ENCODE results near the gene RAB44.

The RAB44 gene

DNA sequence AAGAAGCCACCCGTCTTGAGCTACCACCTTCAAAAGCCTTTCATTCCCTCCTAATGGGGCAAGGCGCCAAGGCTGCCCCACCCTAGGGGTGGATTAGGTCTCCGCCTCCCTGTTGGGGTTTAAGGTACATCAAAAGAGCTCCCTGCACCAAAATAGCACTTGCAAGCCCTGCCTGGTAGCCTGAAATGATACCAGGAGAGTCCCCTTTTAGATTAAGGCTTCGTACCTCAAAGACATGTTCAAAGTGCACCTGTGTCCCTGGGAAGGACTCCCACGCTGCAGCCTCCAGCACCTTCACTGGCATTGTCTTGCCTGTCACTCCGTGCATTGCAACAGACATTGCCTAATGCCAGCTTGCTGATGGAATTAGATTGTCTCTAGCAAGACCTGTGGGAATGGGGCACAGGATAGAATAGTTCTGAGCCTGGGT is 34.8 kb upstream of the RAB44 start:
- Mint-ChIP-seq H3K4me3 (no peak overlapping the region), H3K4me1 (peaks cover 35 to 48% of the 10 kb centered on the region in 2 donors), H3K27me3 (peaks cover 8 to 14% of the 10 kb centered on the region in 2 donors), H3K9me3 (no peaks in the 10 kb centered on the region), H3K36me3 (no peaks in the 10 kb centered on the region), H3K27ac (no peak overlapping the region)
- ATAC-seq (replicated peaks), result no peak
- no peak for DNase-seq

DNA sequence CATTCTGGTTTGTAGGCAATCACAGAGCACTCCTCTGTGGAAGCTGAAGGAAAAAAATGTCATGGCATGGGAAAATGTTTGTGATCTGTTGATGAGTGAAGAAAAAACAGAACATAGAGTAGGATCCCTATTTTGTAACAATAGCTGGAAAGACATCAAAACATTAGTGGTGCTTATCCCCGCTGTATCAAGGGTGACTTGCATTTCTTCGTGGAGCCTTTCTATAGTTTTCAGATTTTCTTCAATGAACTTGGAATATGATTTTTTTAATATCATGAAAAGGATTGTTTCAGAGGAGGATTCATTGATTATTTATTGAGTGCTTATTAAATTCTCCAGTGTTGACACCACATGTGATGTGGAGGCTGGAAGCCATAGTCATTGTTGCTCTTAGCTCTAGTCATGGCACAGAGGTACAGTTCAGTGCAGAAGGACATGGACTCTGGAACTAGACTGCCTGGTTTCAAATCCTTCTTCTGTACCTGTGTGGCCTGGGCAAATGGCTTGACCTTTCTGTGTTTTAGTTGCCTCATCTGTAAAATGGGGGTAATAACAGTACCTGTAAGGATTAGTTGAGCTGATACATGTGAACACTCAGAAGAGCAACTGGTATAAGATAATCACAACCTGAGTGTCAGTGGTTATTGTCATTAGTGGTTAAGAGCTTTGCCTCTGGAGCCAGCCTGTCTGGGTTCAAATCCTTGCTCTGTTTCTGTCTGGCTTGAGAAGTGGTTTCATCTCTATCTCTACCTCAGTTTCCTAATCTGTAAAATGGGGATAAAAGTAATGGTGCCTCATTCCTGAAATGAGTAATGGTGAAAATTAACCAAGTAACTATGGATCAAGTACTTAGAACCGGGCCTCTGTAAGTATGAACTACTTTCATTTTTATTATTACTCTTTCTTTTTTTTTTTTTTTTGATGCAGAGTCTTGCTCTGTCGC is 33.9 kb upstream of the RAB44 start:
- Mint-ChIP-seq H3K36me3 (no peaks in the 10 kb centered on the region), H3K4me3 (no peak overlapping the region), H3K27me3 (peaks cover 8 to 11% of the 10 kb centered on the region in 2 donors), H3K9me3 (no peaks in the 10 kb centered on the region), H3K27ac (no peak overlapping the region), H3K4me1 (peaks cover 32 to 52% of the 10 kb centered on the region in 2 donors)
- DNase-seq (no peak), ATAC-seq (replicated peaks) (peak in 1 of 2 donors; percentile 24)

DNA sequence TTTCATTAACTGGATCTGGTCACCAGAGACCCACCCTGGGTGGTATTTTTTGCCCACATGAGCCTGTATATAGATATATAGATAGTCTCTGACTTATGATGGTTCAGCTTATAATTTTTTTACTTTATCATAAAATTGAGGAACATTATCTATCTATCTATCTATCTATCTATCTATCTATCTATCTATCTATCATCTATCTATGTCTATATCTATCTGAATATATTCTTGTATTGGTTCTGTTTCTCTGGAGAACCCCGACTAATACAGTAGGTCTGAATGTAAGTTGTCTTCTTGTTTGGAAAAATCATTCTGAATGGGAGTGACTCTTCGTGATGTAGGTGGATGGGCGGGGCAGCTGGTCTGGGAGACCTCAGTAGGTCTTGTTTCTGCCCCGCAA is 32.4 kb upstream of the RAB44 start:
- no peak for DNase-seq
- no peak overlapping the region for H3K4me3 Mint-ChIP-seq
- no peak overlapping the region for H3K27ac Mint-ChIP-seq
- H3K4me1 Mint-ChIP-seq, result peaks cover 28 to 52% of the 10 kb centered on the region in 2 donors
- no peak for ATAC-seq (replicated peaks)
- H3K9me3 Mint-ChIP-seq, result no peaks in the 10 kb centered on the region
- no peaks in the 10 kb centered on the region for H3K36me3 Mint-ChIP-seq
- peaks cover 0 to 5% of the 10 kb centered on the region in 2 donors for H3K27me3 Mint-ChIP-seq

DNA sequence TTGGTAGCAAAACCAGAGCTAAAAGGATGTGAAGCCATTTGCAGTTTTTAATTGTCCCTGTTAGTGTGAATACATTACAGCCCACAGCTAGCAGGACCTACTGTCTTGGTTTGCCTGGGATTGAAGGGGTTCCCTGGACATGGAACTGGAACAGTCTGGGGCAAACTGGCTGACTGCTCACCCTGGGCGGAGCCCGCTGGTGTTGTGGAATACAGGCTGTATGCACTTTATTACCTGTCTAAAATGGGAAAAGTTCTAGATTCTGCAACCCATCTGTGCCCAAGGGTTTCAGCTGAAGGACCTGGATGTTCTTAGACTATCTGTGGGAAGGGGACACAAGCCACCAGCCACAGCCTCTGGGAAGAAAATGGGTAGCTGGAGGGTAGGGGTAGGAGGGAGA is 31.3 kb upstream of the RAB44 start:
- ATAC-seq (replicated peaks), result no peak
- no peak overlapping the region for H3K4me3 Mint-ChIP-seq
- peaks cover 0 to 5% of the 10 kb centered on the region in 2 donors for H3K27me3 Mint-ChIP-seq

DNA sequence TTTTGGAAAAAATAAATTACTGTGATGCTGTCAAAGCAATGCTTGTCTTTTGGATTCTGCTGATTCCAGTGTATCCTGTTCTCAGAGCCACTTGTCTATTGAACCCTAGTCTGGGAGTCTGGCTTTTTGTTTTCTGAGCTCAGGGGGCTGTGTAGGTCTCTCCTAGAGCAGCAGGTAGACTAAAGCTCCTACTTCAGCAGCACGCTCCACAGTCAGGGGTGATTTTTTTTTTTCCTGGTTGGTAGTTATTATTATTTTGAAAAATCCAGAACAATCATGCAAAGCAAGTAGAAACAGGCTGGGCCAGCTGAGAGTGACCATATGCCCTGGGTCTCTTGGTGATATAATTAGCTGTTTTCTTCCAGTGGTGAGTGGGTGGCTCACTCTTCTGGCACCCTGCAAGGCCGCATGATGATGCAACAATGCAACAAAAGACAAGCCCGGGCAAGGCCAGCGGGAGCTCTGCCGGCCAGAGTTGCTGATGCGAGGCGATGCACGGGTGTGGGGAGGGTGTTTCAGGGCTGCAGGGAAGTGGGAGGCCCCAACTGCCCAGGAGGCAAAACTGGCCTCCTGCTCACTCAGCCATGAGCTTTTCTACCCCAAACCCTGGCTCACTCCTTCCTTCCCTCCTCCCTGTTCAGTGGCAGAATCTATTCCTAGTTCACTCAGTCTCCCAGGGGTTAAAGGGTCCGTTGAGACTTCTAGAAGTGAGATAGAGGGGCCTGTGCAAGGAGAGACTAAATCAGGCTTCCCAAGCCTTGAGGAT is 30.6 kb upstream of the RAB44 start:
- Mint-ChIP-seq H3K27me3 (peaks cover 0 to 5% of the 10 kb centered on the region in 2 donors), H3K4me3 (peak overlapping the region in 1 of 2 donors; percentile 49), H3K9me3 (no peaks in the 10 kb centered on the region), H3K4me1 (peaks cover 30 to 51% of the 10 kb centered on the region in 2 donors), H3K36me3 (no peaks in the 10 kb centered on the region), H3K27ac (no peak overlapping the region)
- ATAC-seq (replicated peaks) (peak; percentile 68), DNase-seq (peak; percentile 26)

More for the DNA sequence above, 31.3 kb upstream of the RAB44 start:
- no peaks in the 10 kb centered on the region for H3K36me3 Mint-ChIP-seq
- peaks cover 28 to 52% of the 10 kb centered on the region in 2 donors for H3K4me1 Mint-ChIP-seq
- DNase-seq, result no peak
- H3K9me3 Mint-ChIP-seq, result no peaks in the 10 kb centered on the region
- H3K27ac Mint-ChIP-seq, result no peak overlapping the region

DNA sequence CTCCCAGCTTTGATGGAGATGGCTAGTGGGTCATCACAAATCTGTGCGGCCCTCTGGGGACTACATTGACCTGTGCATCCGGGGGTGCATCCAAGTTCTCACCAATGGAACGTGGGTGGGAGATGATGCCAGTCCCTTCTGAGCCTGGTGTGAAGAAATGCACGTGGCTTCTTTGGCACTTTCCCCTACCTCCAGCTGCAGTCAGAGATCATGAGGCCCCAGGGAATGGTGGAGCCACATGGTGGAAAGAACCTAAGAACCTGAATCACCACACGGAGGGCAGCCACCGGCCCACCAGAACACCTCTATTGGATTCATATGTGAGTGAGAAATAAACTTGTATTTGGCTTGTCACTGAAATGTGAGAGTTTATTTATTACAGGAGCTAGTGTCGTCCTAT is 29.0 kb upstream of the RAB44 start:
- ATAC-seq (replicated peaks) (no peak), DNase-seq (no peak)
- Mint-ChIP-seq H3K27me3 (no peaks in the 10 kb centered on the region), H3K36me3 (no peaks in the 10 kb centered on the region), H3K4me3 (no peak overlapping the region), H3K9me3 (no peaks in the 10 kb centered on the region), H3K4me1 (peaks cover 16 to 35% of the 10 kb centered on the region in 2 donors), H3K27ac (no peak overlapping the region)

DNA sequence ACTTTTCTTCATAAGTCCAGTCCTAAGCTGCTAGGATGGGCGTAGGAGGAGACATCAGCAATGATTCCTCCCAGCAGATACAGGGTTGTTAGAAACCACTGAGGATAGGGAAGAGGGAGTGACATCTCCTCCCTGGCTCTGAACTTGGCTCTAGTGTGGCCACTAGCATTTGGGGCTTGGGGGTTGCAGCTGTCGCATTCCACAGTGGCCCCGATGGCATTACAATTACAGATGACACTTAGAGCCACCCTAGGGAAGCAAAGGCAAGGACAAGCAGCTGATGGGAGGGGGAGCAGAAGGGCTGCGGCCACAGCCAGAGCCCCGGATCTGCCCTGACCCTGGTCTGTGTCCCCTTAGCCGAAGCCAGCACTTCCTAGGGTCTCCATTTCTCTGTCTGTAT is 28.6 kb upstream of the RAB44 start:
- Mint-ChIP-seq H3K27me3 (no peaks in the 10 kb centered on the region), H3K4me1 (peaks cover 16 to 31% of the 10 kb centered on the region in 2 donors), H3K9me3 (no peaks in the 10 kb centered on the region), H3K36me3 (no peaks in the 10 kb centered on the region), H3K4me3 (no peak overlapping the region), H3K27ac (no peak overlapping the region)
- no peak for ATAC-seq (replicated peaks)
- DNase-seq, result no peak

DNA sequence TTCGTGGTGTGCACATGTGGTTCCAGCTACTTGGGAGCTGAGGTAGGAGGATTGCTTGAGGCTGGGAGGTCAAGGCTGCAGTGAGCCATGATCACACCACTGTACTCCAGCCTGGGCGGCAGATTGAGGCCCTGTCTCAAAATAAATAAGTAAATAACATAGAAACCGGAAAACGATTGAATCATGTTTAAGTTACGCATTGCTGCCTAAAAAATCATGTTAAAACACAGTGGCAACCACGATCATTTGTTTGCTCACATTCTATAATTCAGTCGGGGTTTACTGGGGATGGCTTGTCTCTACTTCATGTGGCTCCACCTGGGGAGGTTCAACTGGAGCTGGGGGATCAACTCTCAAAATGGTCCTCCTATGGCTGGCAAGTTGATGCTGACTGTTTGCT is 27.4 kb upstream of the RAB44 start:
- Mint-ChIP-seq H3K36me3 (no peaks in the 10 kb centered on the region), H3K27ac (no peak overlapping the region), H3K27me3 (no peaks in the 10 kb centered on the region), H3K4me1 (peaks cover 10 to 22% of the 10 kb centered on the region in 2 donors), H3K4me3 (no peak overlapping the region), H3K9me3 (no peaks in the 10 kb centered on the region)
- DNase-seq (no peak), ATAC-seq (replicated peaks) (no peak)

DNA sequence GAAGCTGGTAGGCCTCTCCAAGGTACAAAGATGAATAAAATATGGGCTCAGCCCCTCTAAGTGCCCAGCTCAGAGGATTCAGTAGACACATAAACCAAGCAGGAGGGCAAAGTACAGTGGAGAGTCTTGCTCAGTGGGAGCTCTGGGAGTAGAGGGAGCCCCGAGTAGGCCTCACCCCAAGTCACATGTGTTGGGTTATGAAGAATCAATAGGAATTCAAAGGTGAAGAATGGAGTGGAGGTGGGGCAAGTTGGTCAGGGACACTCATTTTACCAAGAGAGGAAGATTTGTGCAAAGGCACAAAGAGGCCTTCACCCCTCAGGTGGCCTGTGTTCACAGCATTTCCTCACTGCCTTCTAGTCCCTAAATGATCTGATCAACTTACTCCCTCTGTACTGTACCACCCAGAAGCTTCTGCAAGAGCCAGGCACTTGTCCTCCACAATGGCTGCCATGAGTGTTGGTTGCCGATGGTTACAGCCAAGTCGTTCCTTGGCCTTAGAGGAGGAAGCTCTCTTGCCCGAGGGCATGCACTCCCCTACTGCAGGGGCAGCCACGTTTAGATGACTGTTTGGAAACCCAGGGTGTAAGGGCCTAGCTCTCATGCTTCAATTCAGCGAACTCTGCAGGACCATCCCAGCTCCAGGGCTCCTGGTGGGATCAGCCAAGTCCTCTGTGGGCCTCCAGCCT is 25.8 kb upstream of the RAB44 start:
- ATAC-seq (replicated peaks), result no peak
- Mint-ChIP-seq H3K27me3 (no peaks in the 10 kb centered on the region), H3K9me3 (no peaks in the 10 kb centered on the region), H3K27ac (no peak overlapping the region), H3K4me1 (peaks cover 17 to 29% of the 10 kb centered on the region in 2 donors), H3K36me3 (no peaks in the 10 kb centered on the region), H3K4me3 (no peak overlapping the region)
- DNase-seq, result no peak

DNA sequence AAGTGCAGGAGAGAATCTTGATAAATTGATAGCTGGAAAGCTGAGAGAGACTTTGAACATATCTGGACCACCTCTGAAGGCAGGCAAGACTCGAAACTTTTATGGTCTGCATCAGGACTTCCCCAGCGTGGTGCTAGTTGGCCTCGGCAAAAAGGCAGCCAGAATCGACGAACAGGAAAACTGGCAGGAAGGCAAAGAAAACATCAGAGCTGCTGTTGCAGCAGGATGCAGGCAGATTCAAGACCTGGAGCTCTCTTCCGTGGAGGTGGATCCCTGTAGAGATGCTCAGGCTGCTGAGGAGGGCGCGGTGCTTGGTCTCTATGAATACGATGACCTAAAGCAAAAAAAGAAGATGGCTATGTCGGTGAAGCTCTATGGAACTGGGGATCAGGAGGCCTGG is 23.7 kb upstream of the RAB44 start:
- ATAC-seq (replicated peaks) (no peak), DNase-seq (no peak)
- Mint-ChIP-seq H3K36me3 (peaks cover 4% of the 10 kb centered on the region in 2 donors), H3K27ac (no peak overlapping the region), H3K4me3 (no peak overlapping the region), H3K27me3 (no peaks in the 10 kb centered on the region), H3K4me1 (peaks cover 26 to 32% of the 10 kb centered on the region in 2 donors), H3K9me3 (no peaks in the 10 kb centered on the region)

DNA sequence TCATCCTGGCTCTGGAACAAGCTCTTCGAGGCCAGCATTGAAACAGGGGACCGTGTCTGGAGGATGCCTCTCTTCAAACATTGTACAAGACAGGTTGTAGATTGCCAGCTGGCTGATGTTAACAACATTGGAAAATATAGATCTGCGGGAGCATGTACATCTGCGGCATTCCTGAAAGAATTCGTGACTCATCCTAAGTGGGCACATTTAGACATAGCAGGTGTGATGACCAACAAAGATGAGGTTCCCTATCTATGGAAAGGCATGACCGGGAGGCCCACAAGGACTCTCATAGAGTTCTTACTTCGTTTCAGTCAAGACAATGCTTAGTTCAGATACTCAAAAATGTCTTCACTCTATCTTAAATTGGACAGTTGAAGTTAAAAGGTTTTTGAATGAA is 22.7 kb upstream of the RAB44 start:
- ATAC-seq (replicated peaks) (no peak), DNase-seq (no peak)
- H3K27ac Mint-ChIP-seq, result no peak overlapping the region
- H3K4me1 Mint-ChIP-seq, result peaks cover 26 to 36% of the 10 kb centered on the region in 2 donors
- H3K9me3 Mint-ChIP-seq, result no peaks in the 10 kb centered on the region
- H3K4me3 Mint-ChIP-seq, result no peak overlapping the region
- peaks cover 6 to 7% of the 10 kb centered on the region in 2 donors for H3K36me3 Mint-ChIP-seq
- H3K27me3 Mint-ChIP-seq, result no peaks in the 10 kb centered on the region

DNA sequence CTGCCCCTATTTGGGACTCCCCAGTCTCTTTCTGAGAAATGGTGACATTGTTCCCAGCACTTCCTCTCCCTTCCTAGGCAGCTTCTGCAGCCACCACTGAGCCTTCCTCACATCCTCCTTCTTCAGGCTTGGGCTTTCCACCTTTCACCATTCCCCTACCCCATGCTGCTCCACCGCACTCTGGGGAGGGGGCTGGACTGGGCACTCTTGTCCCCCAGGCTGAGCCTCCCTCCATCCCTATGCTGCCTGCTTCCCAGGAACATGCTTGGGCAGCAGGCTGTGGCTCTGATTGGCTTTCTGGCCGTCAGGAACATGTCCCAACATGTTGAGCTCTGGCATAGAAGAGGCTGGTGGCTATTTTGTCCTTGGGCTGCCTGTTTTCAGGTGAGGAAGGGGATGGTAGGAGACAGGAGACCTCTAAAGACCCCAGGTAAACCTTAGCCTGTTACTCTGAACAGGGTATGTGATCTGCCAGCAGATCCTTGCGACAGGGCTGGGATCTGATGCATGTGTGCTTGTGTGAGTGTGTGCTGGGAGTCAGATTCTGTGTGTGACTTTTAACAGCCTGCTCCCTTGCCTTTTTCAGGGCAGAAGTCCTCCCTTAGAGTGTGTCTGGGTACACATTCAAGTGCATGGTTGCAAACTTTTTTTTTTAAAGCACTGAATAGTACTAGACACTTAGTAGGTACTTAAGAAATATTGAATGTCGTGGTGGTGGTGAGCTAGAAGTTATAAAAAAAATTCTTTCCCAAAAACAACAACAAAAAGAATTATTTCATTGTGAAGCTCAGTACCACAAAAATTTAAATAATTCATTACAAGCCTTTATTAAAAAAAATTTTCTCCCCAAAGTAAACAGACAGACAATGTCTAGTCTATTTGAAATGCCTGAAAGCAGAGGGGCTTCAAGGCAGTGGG is 21.2 kb upstream of the RAB44 start:
- Mint-ChIP-seq H3K36me3 (peaks cover 9 to 11% of the 10 kb centered on the region in 2 donors), H3K27ac (peak overlapping the region; percentile 86), H3K4me3 (peak overlapping the region; percentile 4 to 49), H3K4me1 (peaks cover 35 to 50% of the 10 kb centered on the region in 2 donors), H3K9me3 (no peaks in the 10 kb centered on the region), H3K27me3 (no peaks in the 10 kb centered on the region)
- no peak for ATAC-seq (replicated peaks)
- DNase-seq, result no peak

DNA sequence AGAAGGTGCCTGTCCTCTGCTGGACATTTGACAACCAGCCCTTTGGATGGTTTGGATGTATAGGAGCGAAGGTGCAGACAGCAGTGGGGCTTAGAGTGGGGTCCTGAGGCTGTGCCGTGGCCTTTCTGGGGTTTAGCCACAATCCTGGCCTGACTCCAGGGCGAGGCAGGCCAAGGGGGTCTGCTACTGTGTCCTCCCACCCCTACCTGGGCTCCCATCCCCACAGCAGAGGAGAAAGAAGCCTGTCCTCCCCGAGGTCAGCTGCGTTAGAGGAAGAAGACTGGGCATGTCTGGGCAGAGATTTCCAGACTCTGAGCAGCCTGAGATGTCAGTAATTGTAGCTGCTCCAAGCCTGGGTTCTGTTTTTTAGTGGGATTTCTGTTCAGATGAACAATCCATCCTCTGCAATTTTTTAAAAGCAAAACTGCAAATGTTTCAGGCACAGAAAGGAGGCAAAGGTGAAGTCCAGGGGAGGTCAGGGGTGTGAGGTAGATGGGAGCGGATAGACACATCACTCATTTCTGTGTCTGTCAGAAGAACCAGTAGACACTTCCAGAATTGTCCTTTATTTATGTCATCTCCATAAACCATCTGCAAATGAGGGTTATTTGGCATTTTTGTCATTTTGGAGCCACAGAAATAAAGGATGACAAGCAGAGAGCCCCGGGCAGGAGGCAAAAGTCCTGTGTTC is 20.4 kb upstream of the RAB44 start:
- Mint-ChIP-seq H3K27ac (peak overlapping the region; percentile 79), H3K4me3 (peak overlapping the region in 1 of 2 donors; percentile 78), H3K36me3 (peaks cover 9 to 11% of the 10 kb centered on the region in 2 donors), H3K9me3 (no peaks in the 10 kb centered on the region), H3K27me3 (no peaks in the 10 kb centered on the region), H3K4me1 (peaks cover 34 to 58% of the 10 kb centered on the region in 2 donors)
- no peak for DNase-seq
- ATAC-seq (replicated peaks), result no peak
